IPS DF 6.9 (cell line): ENCODE measurements around the gene ARL13A.

Source experiments
- DNase-seq: peaks from one replicate; pipeline ENCODE4 v3.0.0-alpha.2; 2013; ENCODE audit warnings: low read depth, low spot score
- H3K27ac ChIP-seq: one replicate; pipeline ENCODE4 v1.5.1; 2013; ENCODE audit warnings: low read length, control low read depth
- H3K27me3 ChIP-seq: 2 replicates; pipeline ENCODE4 v1.6.1; 2013; ENCODE audit warnings: mild to moderate bottlenecking, low read length; ENCODE audit not compliant: control insufficient read depth, insufficient read depth
- H3K36me3 ChIP-seq: 2 replicates; pipeline ENCODE4 v1.6.1; 2013; ENCODE audit warnings: low read length; ENCODE audit not compliant: control insufficient read depth, insufficient read depth
- H3K4me1 ChIP-seq: 2 replicates; pipeline ENCODE4 v1.6.1; 2013; ENCODE audit warnings: low read length; ENCODE audit not compliant: control insufficient read depth, insufficient read depth
- H3K4me3 ChIP-seq: 2 replicates; pipeline ENCODE4 v1.5.1; 2013; ENCODE audit warnings: mild to moderate bottlenecking, low read length
- H3K9me3 ChIP-seq: 2 replicates; pipeline ENCODE4 v1.6.1; 2013; ENCODE audit warnings: low read length, inconsistent platforms; ENCODE audit not compliant: control insufficient read depth, insufficient read depth
- WGBS: extraction: QIAGEN DNeasy Blood & Tissue Kit; methylation state at CpG from one replicate; pipeline ENCODE4 v1.1.7; 2013; ENCODE audit warnings: mixed read lengths, missing lambda C conversion rate; ENCODE audit not compliant: insufficient read length, insufficient coverage; 5-methylcytosine and 5-hydroxymethylcytosine counted together

ARL13A gene

GRCh38 chrX:100969408-100969807 lies at the start of gene ARL13A:
Gene ARL13A (plus strand): TSS chrX:100969708. CDS start chrX:100973690, 3,982 bp downstream.
- H3K4me3 ChIP-seq: no peak within 1 kb of the TSS
- no peak within 1 kb of the TSS for H3K27ac ChIP-seq

DNA sequence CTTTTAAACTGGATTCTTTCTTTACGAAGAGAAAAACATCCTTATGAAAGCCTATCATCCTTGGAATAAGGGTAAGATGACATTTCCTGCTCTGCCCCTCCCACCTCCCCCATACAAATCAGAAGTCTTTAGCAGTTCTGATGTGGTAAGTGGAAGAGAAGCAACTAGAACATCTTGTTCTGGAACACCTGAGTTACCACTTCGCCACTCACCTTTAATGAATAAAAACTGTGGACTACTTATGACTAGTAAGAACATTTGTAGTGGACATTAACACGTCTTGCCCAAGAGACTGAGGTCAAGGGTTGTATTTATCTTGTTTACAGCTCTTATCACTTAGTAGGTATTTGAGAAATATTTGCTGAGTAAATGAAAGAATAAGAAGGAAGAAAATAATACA lies 45.1 kb upstream of the ARL13A start:
- no peak for DNase-seq
- no peaks in the 10 kb centered on the region for H3K4me1 ChIP-seq
- no peak overlapping the region for H3K4me3 ChIP-seq
- H3K9me3 ChIP-seq: no peaks in the 10 kb centered on the region
- no peaks in the 10 kb centered on the region for H3K36me3 ChIP-seq
- H3K27ac ChIP-seq: no peak overlapping the region
- WGBS: no CpG with 5 or more reads among the region's 3 CpGs
- H3K27me3 ChIP-seq: peaks cover 2% of the 10 kb centered on the region; the same call in 1 of the 2 replicates

More at GRCh38 chrX:100969408-100969807, at the start of gene ARL13A:
- WGBS: no CpG with 5 or more reads among the region's 2 CpGs
- no peaks in the 10 kb centered on the region for H3K36me3 ChIP-seq
- H3K27me3 ChIP-seq: no peaks in the 10 kb centered on the region
- H3K9me3 ChIP-seq: no peaks in the 10 kb centered on the region
- no peaks in the 10 kb centered on the region for H3K4me1 ChIP-seq
- DNase-seq: no peak

GRCh38 chrX:100926453-100926852 lies 43.1 kb upstream of the ARL13A start:
- no peaks in the 10 kb centered on the region for H3K36me3 ChIP-seq
- H3K27me3 ChIP-seq: peaks cover 2% of the 10 kb centered on the region; the same call in 1 of the 2 replicates
- H3K4me3 ChIP-seq: no peak overlapping the region
- DNase-seq: no peak
- no CpG with 5 or more reads among the region's 2 CpGs for WGBS
- no peaks in the 10 kb centered on the region for H3K9me3 ChIP-seq
- no peak overlapping the region for H3K27ac ChIP-seq
- H3K4me1 ChIP-seq: no peaks in the 10 kb centered on the region

GRCh38 chrX:100928660-100929613 lies 40.6 kb upstream of the ARL13A start, which contains the start of gene XKRX:
Gene XKRX (minus strand): TSS chrX:100928917. CDS start chrX:100928304, 613 bp downstream.
- H3K27ac ChIP-seq: no peak within 1 kb of the TSS
- peak within 1 kb of the TSS; percentile 79 for H3K4me3 ChIP-seq
- H3K4me1 ChIP-seq: no peaks in the 10 kb centered on the region
- no CpG with 5 or more reads among the region's 51 CpGs for WGBS
- no peak for DNase-seq
- H3K36me3 ChIP-seq: no peaks in the 10 kb centered on the region
- H3K27me3 ChIP-seq: peaks cover 2% of the 10 kb centered on the region; the same call in 1 of the 2 replicates
- H3K9me3 ChIP-seq: no peaks in the 10 kb centered on the region

GRCh38 chrX:100931218-100931924 lies 38.1 kb upstream of the ARL13A start:
- DNase-seq: no peak
- Histone ChIP-seq H3K9me3 (no peaks in the 10 kb centered on the region; the same call in 1 of the 2 replicates), H3K27ac (no peak overlapping the region), H3K4me1 (no peaks in the 10 kb centered on the region), H3K4me3 (no peak overlapping the region), H3K36me3 (no peaks in the 10 kb centered on the region), H3K27me3 (peaks cover 2% of the 10 kb centered on the region; the same call in 1 of the 2 replicates)
- WGBS: no CpG with 5 or more reads among the region's 4 CpGs

DNA sequence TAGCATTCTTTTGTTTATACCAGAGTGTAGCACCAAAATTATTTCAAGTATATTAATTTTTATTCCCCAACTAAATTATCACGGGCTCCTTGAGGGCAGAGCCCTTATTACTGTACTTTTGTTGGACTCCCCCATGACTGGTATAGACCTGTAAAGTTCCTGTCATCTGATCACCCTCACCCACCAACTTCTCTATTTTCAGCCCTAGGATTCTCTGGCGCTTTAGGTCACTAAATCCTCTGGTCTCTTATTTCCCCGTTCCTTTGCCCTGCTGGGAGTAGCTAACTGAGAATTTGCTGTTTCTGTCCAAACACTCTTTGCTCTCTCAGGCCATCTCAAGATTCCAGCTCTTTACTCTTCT lies 37.6 kb upstream of the ARL13A start:
- Histone ChIP-seq H3K4me3 (no peak overlapping the region), H3K27me3 (peaks cover 2% of the 10 kb centered on the region; the same call in 1 of the 2 replicates), H3K4me1 (no peaks in the 10 kb centered on the region), H3K9me3 (no peaks in the 10 kb centered on the region; the same call in 1 of the 2 replicates), H3K27ac (no peak overlapping the region), H3K36me3 (no peaks in the 10 kb centered on the region)
- DNase-seq: no peak
- no CpG with 5 or more reads among the region's 3 CpGs for WGBS

GRCh38 chrX:100935767-100936166 lies 33.7 kb upstream of the ARL13A start:
- no CpG with 5 or more reads among the region's 2 CpGs for WGBS
- no peaks in the 10 kb centered on the region for H3K27me3 ChIP-seq
- no peak overlapping the region for H3K4me3 ChIP-seq
- no peaks in the 10 kb centered on the region for H3K36me3 ChIP-seq
- no peaks in the 10 kb centered on the region; the same call in 1 of the 2 replicates for H3K9me3 ChIP-seq
- no peak overlapping the region for H3K27ac ChIP-seq
- DNase-seq: no peak
- no peaks in the 10 kb centered on the region for H3K4me1 ChIP-seq

DNA sequence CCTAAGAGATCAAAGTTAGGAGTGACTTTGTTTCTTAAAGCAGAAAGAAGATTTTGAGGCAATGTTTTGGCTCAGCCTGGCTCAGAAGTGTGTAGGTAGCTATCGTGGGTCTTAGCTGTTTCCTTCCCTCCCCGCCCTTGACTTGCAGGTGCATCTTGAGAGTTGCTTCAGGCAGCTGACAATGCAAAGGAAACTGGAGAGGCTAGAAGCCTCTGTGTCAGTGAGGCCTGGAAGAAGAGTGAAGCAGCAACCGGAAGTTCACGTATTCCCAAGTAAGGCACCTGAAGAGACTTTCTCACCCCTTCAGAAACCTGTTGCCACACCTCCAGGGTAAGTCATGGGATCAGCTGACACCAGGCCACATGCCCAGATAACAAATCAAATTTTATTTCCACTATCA lies 30.2 kb upstream of the ARL13A start:
- Histone ChIP-seq H3K27ac (no peak overlapping the region), H3K4me1 (no peaks in the 10 kb centered on the region), H3K9me3 (no peaks in the 10 kb centered on the region; the same call in 1 of the 2 replicates), H3K4me3 (no peak overlapping the region), H3K27me3 (no peaks in the 10 kb centered on the region), H3K36me3 (no peaks in the 10 kb centered on the region)
- no CpG with 5 or more reads among the region's 4 CpGs for WGBS
- no peak for DNase-seq

GRCh38 chrX:100944601-100945000 lies 24.9 kb upstream of the ARL13A start:
- no peak overlapping the region for H3K4me3 ChIP-seq
- DNase-seq: no peak
- no peak overlapping the region for H3K27ac ChIP-seq
- WGBS: no CpG with 5 or more reads among the region's 3 CpGs
- no peaks in the 10 kb centered on the region for H3K4me1 ChIP-seq
- H3K9me3 ChIP-seq: no peaks in the 10 kb centered on the region
- H3K27me3 ChIP-seq: no peaks in the 10 kb centered on the region
- no peaks in the 10 kb centered on the region for H3K36me3 ChIP-seq

- Histone ChIP-seq H3K9me3 (no peaks in the 10 kb centered on the region), H3K27me3 (no peaks in the 10 kb centered on the region), H3K36me3 (no peaks in the 10 kb centered on the region), H3K4me1 (no peaks in the 10 kb centered on the region), H3K27ac (no peak overlapping the region), H3K4me3 (no peak overlapping the region)
- WGBS: no CpG with 5 or more reads among the region's 2 CpGs
- no peak for DNase-seq
Observed at GRCh38 chrX:100946299-100946927, 23.1 kb upstream of the ARL13A start.
